ENCODE data around the gene AKNAD1.
"Not testable (repeated sequence)": the region's sequence is repeated elsewhere in the genome, so short reads cannot be mapped to it uniquely, and the experiment has no call there.

Gene AKNAD1

GRCh38 chr1:108856994-108857393, at the start of gene AKNAD1:
Gene AKNAD1 (minus strand): TSS chr1:108857094. CDS start chr1:108852664, 4,430 bp downstream.
- DNase-seq: no peak

- DNase-seq: no peak
These were observed 44.2 kb upstream of the AKNAD1 start for GRCh38 chr1:108901106-108901505.

GRCh38 chr1:108897865-108898720, 41.2 kb upstream of the AKNAD1 start:
- DNase-seq: peak; percentile 20

- DNase-seq: no peak
These were observed 39.6 kb upstream of the AKNAD1 start for GRCh38 chr1:108896146-108897145.

- DNase-seq: peak; percentile 14
These were observed 36.2 kb upstream of the AKNAD1 start for GRCh38 chr1:108893141-108893530.

- DNase-seq: no peak
These were observed 35.7 kb upstream of the AKNAD1 start for GRCh38 chr1:108892356-108893140.

GRCh38 chr1:108889706-108890384, 33.0 kb upstream of the AKNAD1 start:
- DNase-seq: no peak

GRCh38 chr1:108889006-108889645, 32.2 kb upstream of the AKNAD1 start:
- DNase-seq: not testable (repeated sequence)

GRCh38 chr1:108886292-108886691, 29.4 kb upstream of the AKNAD1 start:
- DNase-seq: no peak

GRCh38 chr1:108884968-108885367, 28.1 kb upstream of the AKNAD1 start:
- DNase-seq: no peak

GRCh38 chr1:108882837-108883236, 25.9 kb upstream of the AKNAD1 start:
- DNase-seq: no peak

- DNase-seq: no peak
These were observed 24.5 kb upstream of the AKNAD1 start for GRCh38 chr1:108881369-108881768.

- DNase-seq: no peak
These were observed 24.0 kb upstream of the AKNAD1 start for GRCh38 chr1:108880850-108881249.

GRCh38 chr1:108878678-108879077, 21.8 kb upstream of the AKNAD1 start:
- no peak for DNase-seq

- no peak for DNase-seq
These were observed 21.2 kb upstream of the AKNAD1 start for GRCh38 chr1:108878160-108878469.

- DNase-seq: no peak
These were observed 20.7 kb upstream of the AKNAD1 start for GRCh38 chr1:108877348-108878159.

GRCh38 chr1:108871050-108871724, 14.3 kb upstream of the AKNAD1 start:
- no peak for DNase-seq

GRCh38 chr1:108865316-108865910, 8.5 kb upstream of the AKNAD1 start:
- no peak for DNase-seq

GRCh38 chr1:108863984-108864383, 7.1 kb upstream of the AKNAD1 start:
- DNase-seq: no peak

All from NCI-H2029 (cell line).